Stimulated activated CD8-positive, alpha-beta memory T cell treated with anti-CD3 and anti-CD28 coated beads, Interleukin-7, amount 100 ng/mL, for 4 hours (primary cell): ENCODE data around the gene BNC1.
"Not testable (repeated sequence)": the region's sequence is repeated elsewhere in the genome, so short reads cannot be mapped to it uniquely, and the experiment has no call there.

ENCODE experiments used
- DNase-seq, 2 donors: peaks; one replicate each; pipeline ENCODE4 v3.0.0-alpha.2; 2020; ENCODE audit warnings: low read depth in 2 of 2

BNC1 gene

GRCh38 chr15:83249030-83249343 is 35.5 kb downstream of the BNC1 start:
- no peak for DNase-seq

GRCh38 chr15:83248151-83249029 is 36.1 kb downstream of the BNC1 start:
- DNase-seq, result no peak

GRCh38 chr15:83243634-83244033 is 40.8 kb downstream of the BNC1 start:
- DNase-seq, result no peak

GRCh38 chr15:83230242-83230641 is 54.2 kb downstream of the BNC1 start:
- no peak for DNase-seq

- no peak for DNase-seq
Measured at GRCh38 chr15:83225449-83225848, 59.0 kb downstream of the BNC1 start.

GRCh38 chr15:83221781-83222180 is 62.7 kb downstream of the BNC1 start:
- DNase-seq, result not testable (repeated sequence)

- no peak for DNase-seq
Measured at GRCh38 chr15:83219026-83219425, 65.4 kb downstream of the BNC1 start.

GRCh38 chr15:83215306-83215705 is 69.2 kb downstream of the BNC1 start:
- DNase-seq, result no peak

- DNase-seq, result no peak
Measured at GRCh38 chr15:83210619-83211018, 73.8 kb downstream of the BNC1 start.

- DNase-seq, result no peak
Measured at GRCh38 chr15:83209333-83209732, 75.1 kb downstream of the BNC1 start.

GRCh38 chr15:83208367-83208661 is 76.2 kb downstream of the BNC1 start:
- DNase-seq, result no peak

- DNase-seq, result peak; percentile 13 to 26
Measured at GRCh38 chr15:83207660-83208366, 76.7 kb downstream of the BNC1 start, which contains the start of gene HDGFL3. Gene HDGFL3 (minus strand): TSS chr15:83207823. CDS start chr15:83207414, 409 bp downstream.

GRCh38 chr15:83207009-83207659 is 77.3 kb downstream of the BNC1 start:
- DNase-seq, result peak in 1 of 2 donors; percentile 5

GRCh38 chr15:83206526-83207008 is 77.9 kb downstream of the BNC1 start:
- no peak for DNase-seq
